Gastrocnemius medialis (tissue), 4 donors: ENCODE results near the gene AP1AR. TPM values are rescaled to one million over a fixed set of nuclear protein-coding genes. Genes with fewer than 3 reads are reported as not detected.

Experiments
- ATAC-seq, 2 donors: fragments of 150-250 bp; one replicate each; pipeline ENCODE4 v1.9.1; 2016
- DNase-seq, 2 donors: peaks; one replicate each; pipeline ENCODE4 v3.0.0-alpha.2; 2019
- H3K27ac ChIP-seq, 4 donors: fragments of 200-600 bp; sonication (generic); 1 replicate in 1 of 4; 2 replicates in 3 of 4; pipeline ENCODE4 v1.5.1; 2016 to 2018; ENCODE audit warnings: mild to moderate bottlenecking in 2 of 4, moderate library complexity in 1 of 4
- H3K27me3 ChIP-seq, 3 donors: fragments of 200-600 bp; sonication (generic) in 2 of 3; 1 replicate in 1 of 3; 2 replicates in 2 of 3; pipeline versions ENCODE4 v1.5.1 to v1.6.0; 2016 to 2019; ENCODE audit warnings: mild to moderate bottlenecking in 1 of 3, moderate library complexity in 1 of 3
- H3K36me3 ChIP-seq, 2 donors: fragments of 200-600 bp; sonication (generic) in 1 of 2; one replicate each; pipeline ENCODE4 v1.5.1; 2017 to 2018
- H3K4me1 ChIP-seq, 2 donors: fragments of 200-600 bp; sonication (generic) in 1 of 2; one replicate each; pipeline ENCODE4 v1.5.1; 2016 to 2017; ENCODE audit warnings: mild to moderate bottlenecking in 2 of 2
- H3K4me3 ChIP-seq, 4 donors: fragments of 200-600 bp; sonication (generic) in 3 of 4; 1 replicate in 1 of 4; 2 replicates in 3 of 4; pipeline ENCODE4 v1.5.1; 2016 to 2019; ENCODE audit warnings: mild to moderate bottlenecking in 2 of 4
- H3K9me3 ChIP-seq, 3 donors: fragments of 200-600 bp; sonication (generic) in 2 of 3; 1 replicate in 1 of 3; 2 replicates in 2 of 3; pipeline ENCODE4 v1.5.1; 2016 to 2019
- POLR2A ChIP-seq, 2 donors: fragments of 450-650 bp; IDR thresholded peaks; one replicate each; pipeline ENCODE4 v1.6.1; 2017; ENCODE audit warnings: antibody characterized with exemption in 2 of 2, mild to moderate bottlenecking in 2 of 2, moderate library complexity in 2 of 2
- in situ Hi-C, 4 donors: fragments of 200-750 bp; cut with MboI; loops; one replicate each; pipeline versions ENCODE4 v1.15.0 to v1.8.0; 2017; ENCODE audit warnings: low sequenced_read_pairs in 4 of 4
- intact Hi-C: fragments of 100-400 bp; cut with DNase I; formaldehyde crosslinking; loops from one replicate; pipeline ENCODE4 v1.15.1; 2023; ENCODE audit warnings: low total_unique reads
- total RNA-seq, 4 donors: library from RNA; depleted of rRNA; stranded (reverse); fragments of >200 nt; gene quantifications; one replicate each; pipeline versions ENCODE4 v1.1.0 to v1.2.3, GENCODE V29; 2016
- TF ChIP-seq, protein P1 (sequence below), 5 experiments: fragments of 450-650 bp in 3 of 5; fragments of 200-600 bp in 2 of 5; sonication (generic) in 2 of 5; IDR thresholded peaks in 4 of 5; conservative IDR thresholded peaks in 1 of 5; 1 replicate in 4 of 5; 2 replicates in 1 of 5; pipeline ENCODE4 v1.5.1; 2016 to 2019; ENCODE audit warnings: antibody characterized with exemption in 5 of 5, mild to moderate bottlenecking in 3 of 5, moderate library complexity in 3 of 5

AP1AR gene
- total RNA-seq, 4 donors from 2014 or later = 8.9 to 21.5 (median 15.2) TPM

DNA sequence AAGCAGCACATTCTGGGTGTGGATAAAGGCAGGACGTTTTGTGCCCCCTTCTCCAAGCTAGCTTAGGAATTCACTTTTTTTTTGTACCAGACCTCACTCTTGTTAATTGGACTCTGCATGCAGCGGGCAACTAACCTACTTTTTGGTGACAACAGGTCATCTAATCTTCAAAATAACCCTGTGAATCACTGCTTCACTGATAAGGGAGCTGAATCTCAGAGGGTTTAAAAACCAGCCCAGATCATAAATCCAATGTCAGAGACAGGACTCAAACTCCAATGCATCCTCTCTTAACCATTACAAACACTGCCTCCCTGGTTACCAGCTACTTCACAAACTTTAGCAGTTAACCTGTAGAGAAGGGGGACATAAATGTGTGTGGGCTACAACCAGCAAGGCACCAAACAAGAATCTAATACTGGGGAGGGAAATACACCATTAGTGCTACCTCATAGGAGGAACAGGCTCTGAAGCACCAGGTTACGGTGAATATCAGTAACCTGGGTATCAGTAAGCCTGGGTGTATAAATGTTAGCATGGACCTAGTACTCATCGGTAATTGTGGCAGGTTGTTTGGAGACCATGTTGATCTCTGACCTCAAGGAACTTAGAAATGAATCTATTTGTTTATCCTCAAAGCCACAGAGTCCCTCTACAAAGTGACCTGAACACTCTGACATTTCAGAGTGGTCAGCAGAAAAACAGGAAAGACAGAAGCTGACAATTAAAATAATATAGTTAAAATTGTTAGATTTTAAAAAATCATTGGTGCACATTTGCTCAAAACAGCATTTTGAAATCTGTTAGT is 51.5 kb downstream of the AP1AR start:
- H3K27ac ChIP-seq = no peak overlapping the region
- H3K9me3 ChIP-seq = no peaks in the 10 kb centered on the region
- H3K4me1 ChIP-seq = peaks cover 17 to 25% of the 10 kb centered on the region in 2 donors

DNA sequence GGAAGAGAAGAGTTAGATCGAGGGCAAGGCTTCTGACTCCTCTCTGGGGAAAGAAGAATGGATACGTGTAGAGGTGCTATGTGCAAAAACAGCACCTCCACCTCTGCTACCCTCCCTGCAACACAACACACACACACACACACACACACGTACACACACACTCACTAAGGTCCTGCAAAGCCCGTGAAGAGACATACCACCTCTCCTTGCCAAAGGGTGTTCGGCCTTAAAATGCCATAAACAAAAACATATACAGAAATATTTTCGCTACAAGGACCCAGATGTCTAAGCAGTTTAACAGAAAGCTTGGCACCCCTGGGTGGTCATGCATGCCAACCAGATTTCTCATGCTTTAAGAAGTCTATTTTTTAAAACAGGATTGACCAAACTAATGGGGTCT is 52.6 kb downstream of the AP1AR start:
- H3K4me1 ChIP-seq = peaks cover 17 to 22% of the 10 kb centered on the region in 2 donors

More for the DNA sequence above, 51.5 kb downstream of the AP1AR start:
- ATAC-seq = no peak
- intact Hi-C loops (loop anchor here (5.0 kb wide), 1 partner anchor 39 kb away; no protein-coding TSS in a partner anchor), in situ Hi-C loops (no loop called here)
- Histone ChIP-seq H3K4me3 (no peak overlapping the region), H3K27me3 (no peaks in the 10 kb centered on the region), H3K36me3 (no peaks in the 10 kb centered on the region)
- TF ChIP-seq, protein P1, sequence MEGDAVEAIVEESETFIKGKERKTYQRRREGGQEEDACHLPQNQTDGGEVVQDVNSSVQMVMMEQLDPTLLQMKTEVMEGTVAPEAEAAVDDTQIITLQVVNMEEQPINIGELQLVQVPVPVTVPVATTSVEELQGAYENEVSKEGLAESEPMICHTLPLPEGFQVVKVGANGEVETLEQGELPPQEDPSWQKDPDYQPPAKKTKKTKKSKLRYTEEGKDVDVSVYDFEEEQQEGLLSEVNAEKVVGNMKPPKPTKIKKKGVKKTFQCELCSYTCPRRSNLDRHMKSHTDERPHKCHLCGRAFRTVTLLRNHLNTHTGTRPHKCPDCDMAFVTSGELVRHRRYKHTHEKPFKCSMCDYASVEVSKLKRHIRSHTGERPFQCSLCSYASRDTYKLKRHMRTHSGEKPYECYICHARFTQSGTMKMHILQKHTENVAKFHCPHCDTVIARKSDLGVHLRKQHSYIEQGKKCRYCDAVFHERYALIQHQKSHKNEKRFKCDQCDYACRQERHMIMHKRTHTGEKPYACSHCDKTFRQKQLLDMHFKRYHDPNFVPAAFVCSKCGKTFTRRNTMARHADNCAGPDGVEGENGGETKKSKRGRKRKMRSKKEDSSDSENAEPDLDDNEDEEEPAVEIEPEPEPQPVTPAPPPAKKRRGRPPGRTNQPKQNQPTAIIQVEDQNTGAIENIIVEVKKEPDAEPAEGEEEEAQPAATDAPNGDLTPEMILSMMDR (IDR thresholded peaks at IDR 0.05 in 4 of 5, conservative IDR thresholded peaks at IDR 0.05 in 1 of 5) = no peak
- no peak for DNase-seq

DNA sequence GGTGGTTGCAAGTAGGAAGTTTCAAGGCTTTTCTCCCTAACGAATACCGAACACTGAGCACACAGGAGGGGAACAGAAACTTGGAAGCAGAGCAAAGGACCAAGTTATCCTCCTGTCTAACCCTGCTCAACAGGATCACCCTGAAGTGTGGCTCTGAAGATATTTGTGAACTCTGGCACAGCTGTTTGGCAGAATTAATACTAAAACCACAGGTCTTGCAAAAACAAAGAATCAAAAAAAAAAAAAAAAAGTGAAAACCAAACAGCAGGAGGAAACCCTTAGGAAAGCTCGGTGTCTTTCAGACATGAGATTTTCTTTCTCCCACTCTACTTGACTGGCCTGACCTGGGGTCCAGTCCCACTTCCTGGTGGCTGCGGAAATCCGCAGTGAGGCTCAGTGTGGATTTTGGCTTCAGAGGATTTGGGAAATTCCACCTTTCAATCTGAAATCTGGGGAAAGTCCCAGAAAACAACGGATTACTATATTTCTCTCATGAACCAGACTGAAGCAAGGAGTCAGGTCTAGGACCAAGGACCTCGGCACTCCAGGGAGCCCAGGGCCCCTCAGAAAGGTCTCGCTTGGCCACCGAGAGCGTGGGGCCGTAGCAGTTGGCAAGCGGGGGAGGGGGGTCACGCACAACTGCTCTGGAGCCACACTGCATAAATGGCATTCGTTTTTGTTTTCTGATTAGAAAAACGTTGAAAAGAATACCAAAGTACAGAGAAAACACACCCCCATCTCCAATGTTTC is 53.2 kb downstream of the AP1AR start:
- TF ChIP-seq, protein P1 (IDR thresholded peaks at IDR 0.05 in 4 of 5, conservative IDR thresholded peaks at IDR 0.05 in 1 of 5) = no peak
- TF ChIP-seq POLR2A (IDR thresholded peaks at IDR 0.05) = no peak
- no peaks in the 10 kb centered on the region for H3K9me3 ChIP-seq
- H3K27ac ChIP-seq = peak overlapping the region; percentile 63 to 79 (median 74)
- H3K27me3 ChIP-seq = no peaks in the 10 kb centered on the region
- in situ Hi-C loops = no loop called here
- peak; percentile 39 to 52 for ATAC-seq
- DNase-seq = no peak
- peaks cover 17 to 21% of the 10 kb centered on the region in 2 donors for H3K4me1 ChIP-seq
- peak overlapping the region; percentile 56 to 89 (median 77) for H3K4me3 ChIP-seq
- H3K36me3 ChIP-seq = no peaks in the 10 kb centered on the region
- intact Hi-C loops = loop anchor here (5.0 kb wide), 2 partner anchors 37 to 53 kb away; partner anchors contain the start of gene AP1AR

More for the DNA sequence above, 52.6 kb downstream of the AP1AR start:
- Histone ChIP-seq H3K9me3 (no peaks in the 10 kb centered on the region), H3K27ac (peak overlapping the region in 3 of 4 donors; percentile 73 to 79 (median 76)), H3K36me3 (no peaks in the 10 kb centered on the region), H3K4me3 (peak overlapping the region; percentile 56 to 89 (median 77)), H3K27me3 (no peaks in the 10 kb centered on the region)
- DNase-seq = no peak
- intact Hi-C loops = loop anchor here (5.0 kb wide), 1 partner anchor 38 kb away; no protein-coding TSS in a partner anchor
- no peak for ATAC-seq
- TF ChIP-seq POLR2A (IDR thresholded peaks at IDR 0.05) = no peak
- TF ChIP-seq, protein P1 (IDR thresholded peaks at IDR 0.05 in 4 of 5, conservative IDR thresholded peaks at IDR 0.05 in 1 of 5) = no peak
- in situ Hi-C loops = no loop called here

DNA sequence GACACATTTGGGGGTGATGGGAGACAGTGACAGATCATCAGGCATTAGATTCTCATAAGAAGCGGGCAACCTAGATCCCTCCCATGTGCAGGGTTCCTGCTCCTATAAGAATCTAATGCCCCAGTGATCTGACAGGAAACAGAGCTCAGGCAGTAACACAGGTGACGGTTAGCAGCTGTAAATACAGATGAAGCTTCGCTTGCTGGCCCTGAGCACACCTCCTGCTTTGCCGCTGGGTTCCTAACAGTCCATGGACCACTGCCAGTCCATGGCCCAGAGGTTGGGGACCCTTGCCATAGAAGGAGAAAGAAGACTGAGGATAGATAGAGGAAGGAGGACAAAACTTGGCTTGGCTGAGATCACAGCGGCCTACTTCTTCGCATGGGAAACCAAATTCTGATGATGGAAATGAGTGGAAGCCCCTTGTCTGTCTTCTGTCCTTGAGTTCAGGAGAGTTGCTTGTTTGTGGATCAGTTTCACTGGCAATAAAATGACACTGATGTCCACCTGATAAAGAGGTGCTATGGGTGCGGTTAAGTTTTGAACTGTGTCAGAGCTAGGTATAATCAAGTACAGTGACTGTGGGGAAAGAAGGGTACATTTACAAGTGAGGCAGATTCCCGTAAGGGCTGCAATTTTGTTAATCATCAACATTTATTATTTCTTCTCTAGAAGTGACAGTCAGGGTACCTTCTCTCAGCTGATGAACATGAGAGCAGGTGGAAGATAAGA is 55.8 kb downstream of the AP1AR start:
- no peak for DNase-seq
- no peaks in the 10 kb centered on the region for H3K9me3 ChIP-seq
- H3K4me3 ChIP-seq = no peak overlapping the region
- no peak overlapping the region for H3K27ac ChIP-seq
- no peak for TF ChIP-seq POLR2A (IDR thresholded peaks at IDR 0.05)
- TF ChIP-seq, protein P1 (IDR thresholded peaks at IDR 0.05 in 4 of 5, conservative IDR thresholded peaks at IDR 0.05 in 1 of 5) = no peak
- H3K27me3 ChIP-seq = no peaks in the 10 kb centered on the region
- intact Hi-C loops (loop anchor here (5.0 kb wide), 1 partner anchor 55 kb away; the partner anchor contains the start of gene AP1AR), in situ Hi-C loops (no loop called here)
- H3K4me1 ChIP-seq = peaks cover 17 to 21% of the 10 kb centered on the region in 2 donors
- ATAC-seq = no peak
- H3K36me3 ChIP-seq = no peaks in the 10 kb centered on the region
